H9 (cell line): ENCODE results near the gene TKFC. TPM values are rescaled to one million over a fixed set of nuclear protein-coding genes. Genes with fewer than 3 reads are reported as not detected.

Source experiments
- DNase-seq: peaks from one replicate; pipeline ENCODE4 v3.0.0-alpha.2; 2017
- H2AFZ ChIP-seq: one replicate; pipeline ENCODE4 v1.6.1; 2013; ENCODE audit warnings: mild to moderate bottlenecking, low read length, control low read depth, moderate library complexity
- H2AK5ac ChIP-seq: 2 replicates; pipeline ENCODE4 v1.6.1; 2013; ENCODE audit warnings: low read length, control low read depth, mixed read lengths; ENCODE audit not compliant: insufficient read length
- H2BK120ac ChIP-seq: one replicate; pipeline ENCODE4 v1.6.1; 2013; ENCODE audit warnings: low read depth, mild to moderate bottlenecking, low read length, control low read depth, inconsistent platforms; ENCODE audit not compliant: poor library complexity, severe bottlenecking
- H2BK12ac ChIP-seq: 2 replicates; pipeline ENCODE4 v1.6.1; 2013; ENCODE audit warnings: low read length, control low read depth, mixed read lengths, low read depth; ENCODE audit not compliant: insufficient read length
- H2BK15ac ChIP-seq: 2 replicates; pipeline ENCODE4 v1.6.1; 2013; ENCODE audit warnings: low read depth, low read length, control low read depth
- H2BK20ac ChIP-seq: one replicate; pipeline ENCODE4 v1.6.1; 2013; ENCODE audit warnings: low read depth, mild to moderate bottlenecking, low read length, control low read depth, inconsistent platforms; ENCODE audit not compliant: poor library complexity, severe bottlenecking
- H2BK5ac ChIP-seq: 2 replicates; pipeline ENCODE4 v1.6.1; 2013; ENCODE audit warnings: low read length, control low read depth, mixed read lengths; ENCODE audit not compliant: insufficient read length
- H3K14ac ChIP-seq: 2 replicates; pipeline ENCODE4 v1.6.1; 2013; ENCODE audit warnings: low read length, control low read depth; ENCODE audit not compliant: insufficient read depth
- H3K18ac ChIP-seq: 2 replicates; pipeline ENCODE4 v1.6.1; 2013; ENCODE audit warnings: low read depth, mild to moderate bottlenecking, mixed read lengths, low read length, control low read depth; ENCODE audit not compliant: insufficient read length
- H3K23ac ChIP-seq: 2 replicates; pipeline ENCODE4 v1.6.1; 2013; ENCODE audit warnings: low read length, control low read depth, mixed read lengths, low read depth; ENCODE audit not compliant: insufficient read length
- H3K23me2 ChIP-seq: 2 replicates; pipeline ENCODE4 v1.6.1; 2013; ENCODE audit warnings: low read depth, mild to moderate bottlenecking, mixed read lengths, low read length, control low read depth; ENCODE audit not compliant: insufficient read length, poor library complexity, severe bottlenecking
- H3K27ac ChIP-seq: 2 replicates; pipeline ENCODE4 v1.5.1; 2013; ENCODE audit warnings: low read length, control low read depth, mixed read lengths, low read depth; ENCODE audit not compliant: insufficient read length
- H3K27me3 ChIP-seq: 2 replicates; pipeline ENCODE4 v1.6.1; 2013; ENCODE audit warnings: low read length, control low read depth, inconsistent platforms; ENCODE audit not compliant: insufficient read depth
- H3K4ac ChIP-seq: 2 replicates; pipeline ENCODE4 v1.6.1; 2013; ENCODE audit warnings: low read depth, mild to moderate bottlenecking, control low read depth, inconsistent platforms, low read length, moderate library complexity
- H3K4me1 ChIP-seq: 2 replicates; pipeline ENCODE4 v1.6.1; 2013; ENCODE audit warnings: low read length, control low read depth, inconsistent platforms; ENCODE audit not compliant: insufficient read depth
- H3K4me2 ChIP-seq: 2 replicates; pipeline ENCODE4 v1.6.1; 2013; ENCODE audit warnings: low read length, control low read depth, mixed read lengths; ENCODE audit not compliant: insufficient read length, insufficient read depth
- H3K56ac ChIP-seq: 2 replicates; pipeline ENCODE4 v1.6.1; 2013; ENCODE audit warnings: low read depth, mild to moderate bottlenecking, mixed read lengths, low read length, control low read depth; ENCODE audit not compliant: insufficient read length
- H3K79me1 ChIP-seq: 2 replicates; pipeline ENCODE4 v1.6.1; 2013; ENCODE audit warnings: low read depth, mild to moderate bottlenecking, moderate library complexity, low read length, control low read depth, inconsistent platforms; ENCODE audit not compliant: insufficient read depth, poor library complexity, severe bottlenecking
- H3K79me2 ChIP-seq: 2 replicates; pipeline ENCODE4 v1.6.1; 2013; ENCODE audit warnings: low read length, control low read depth, inconsistent platforms; ENCODE audit not compliant: insufficient read depth
- H3K9ac ChIP-seq: 2 replicates; pipeline ENCODE4 v1.6.1; 2013; ENCODE audit warnings: low read length, control low read depth, mixed read lengths; ENCODE audit not compliant: insufficient read length; ENCODE audit errors: extremely low read depth
- H3K9me3 ChIP-seq: one replicate; pipeline ENCODE4 v1.6.1; 2013; ENCODE audit warnings: low read depth, low read length, inconsistent platforms; ENCODE audit not compliant: control insufficient read depth
- H3T11ph ChIP-seq: one replicate; pipeline ENCODE4 v1.6.1; 2013; ENCODE audit warnings: mild to moderate bottlenecking, low read length, control low read depth, inconsistent platforms
- H4K20me1 ChIP-seq: one replicate; pipeline ENCODE4 v1.6.1; 2013; ENCODE audit not compliant: control insufficient read depth, insufficient read length, insufficient read depth
- H4K5ac ChIP-seq: 2 replicates; pipeline ENCODE4 v1.6.1; 2013; ENCODE audit warnings: low read depth, mild to moderate bottlenecking, mixed read lengths, low read length, control low read depth; ENCODE audit not compliant: insufficient read length
- H4K8ac ChIP-seq: replicated peaks from 2 replicates; pipeline ENCODE4 v1.6.1; 2013; ENCODE audit warnings: low read length, control low read depth, mixed read lengths, low read depth; ENCODE audit not compliant: insufficient read length
- H4K91ac ChIP-seq: 2 replicates; pipeline ENCODE4 v1.6.1; 2013; ENCODE audit warnings: low read depth, mild to moderate bottlenecking, moderate library complexity, mixed read lengths, low read length, control low read depth; ENCODE audit not compliant: insufficient read length
- H3K27ac Mint-ChIP-seq, 3 experiments: 2 replicates in 2 of 3; 3 replicates in 1 of 3; pipeline ENCODE4 v1.8.0; 2020 to 2021; ENCODE audit warnings: mixed read lengths in 3 of 3, mild to moderate bottlenecking in 1 of 3, moderate library complexity in 1 of 3
- H3K27me3 Mint-ChIP-seq: 2 replicates; pipeline ENCODE4 v1.8.0; 2021; ENCODE audit warnings: low read depth, mild to moderate bottlenecking, moderate library complexity, mixed read lengths
- H3K36me3 Mint-ChIP-seq, 3 experiments: 2 replicates in 2 of 3; 3 replicates in 1 of 3; pipeline ENCODE4 v1.8.0; 2020 to 2021; ENCODE audit warnings: low read depth in 3 of 3, mixed read lengths in 3 of 3; ENCODE audit not compliant: insufficient read depth in 1 of 3
- H3K4me1 Mint-ChIP-seq, 2 experiments: 2 replicates each; pipeline ENCODE4 v1.8.0; 2020; ENCODE audit warnings: mixed read lengths in 2 of 2
- H3K4me3 Mint-ChIP-seq, 2 experiments: 2 replicates in 1 of 2; 3 replicates in 1 of 2; pipeline ENCODE4 v1.8.0; 2020 to 2021; ENCODE audit warnings: mild to moderate bottlenecking in 2 of 2, mixed read lengths in 2 of 2, moderate library complexity in 1 of 2
- H3K9me3 Mint-ChIP-seq, 2 experiments: 2 replicates in 1 of 2; 3 replicates in 1 of 2; pipeline ENCODE4 v1.8.0; 2020; ENCODE audit warnings: mild to moderate bottlenecking in 2 of 2, mixed read lengths in 2 of 2, moderate library complexity in 1 of 2
- WGBS: extraction: QIAGEN DNeasy Blood & Tissue Kit; methylation state at CpG from one replicate; pipeline ENCODE4 v1.1.7; 2013; ENCODE audit warnings: missing lambda C conversion rate, low lambda C conversion rate, mixed read lengths; ENCODE audit not compliant: insufficient read length; ENCODE audit errors: extremely low coverage; 5-methylcytosine and 5-hydroxymethylcytosine counted together
- total RNA-seq: library from RNA; stranded (reverse); gene quantifications from 2 replicates; pipeline ENCODE4 v1.2.1, GENCODE V29; 2021
- TF ChIP-seq, protein P1 (sequence below): fragments of 200-600 bp; sonication (generic); conservative IDR thresholded peaks from 3 replicates; pipeline ENCODE4 v1.8.0; 2021; ENCODE audit warnings: antibody characterized with exemption, mild to moderate bottlenecking

Gene TKFC
- total RNA-seq, 1 experiment from 2014 or later, result 59.0 TPM

DNA sequence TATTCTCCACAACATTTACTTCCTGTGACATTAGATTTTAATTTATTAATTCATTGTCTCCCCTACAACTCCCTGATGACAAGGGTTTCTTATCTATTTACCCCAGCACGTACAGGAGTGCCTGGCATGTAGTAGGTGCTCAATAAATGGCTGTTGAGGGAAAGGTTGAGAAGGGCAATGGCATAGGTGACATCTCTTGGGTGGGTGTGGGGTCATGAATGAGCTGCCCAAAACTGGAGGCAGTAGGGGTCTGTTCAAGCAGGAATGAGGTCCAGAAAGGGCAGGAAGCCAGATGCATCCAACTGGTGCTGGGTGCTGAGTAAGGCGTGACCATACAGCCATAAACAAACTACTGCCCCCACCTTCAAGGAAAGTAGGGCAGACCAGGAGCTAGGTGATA, 40.7 kb upstream of the TKFC start:
- Histone ChIP-seq H2BK20ac (no peak overlapping the region), H3K4me1 (no peaks in the 10 kb centered on the region), H4K8ac (no peak overlapping the region), H3K23me2 (peaks cover 14% of the 10 kb centered on the region), H4K91ac (no peak overlapping the region), H3K14ac (no peak overlapping the region), H3K4me2 (no peak overlapping the region), H4K5ac (no peak overlapping the region), H3K9ac (no peak overlapping the region), H3T11ph (no peak overlapping the region), H3K56ac (no peak overlapping the region), H2AFZ (no peak overlapping the region), H2BK12ac (no peak overlapping the region), H3K79me2 (no peaks in the 10 kb centered on the region), H3K18ac (no peak overlapping the region), H4K20me1 (no peaks in the 10 kb centered on the region), H3K4ac (no peak overlapping the region), H3K79me1 (no peaks in the 10 kb centered on the region), H3K9me3 (no peaks in the 10 kb centered on the region), H2BK15ac (no peak overlapping the region), H2BK120ac (no peak overlapping the region), H3K27ac (no peak overlapping the region), H2BK5ac (no peak overlapping the region), H2AK5ac (no peak overlapping the region), H3K27me3 (peaks cover 3% of the 10 kb centered on the region; the same call in 1 of the 2 replicates), H3K23ac (no peak overlapping the region)
- TF ChIP-seq, protein P1, sequence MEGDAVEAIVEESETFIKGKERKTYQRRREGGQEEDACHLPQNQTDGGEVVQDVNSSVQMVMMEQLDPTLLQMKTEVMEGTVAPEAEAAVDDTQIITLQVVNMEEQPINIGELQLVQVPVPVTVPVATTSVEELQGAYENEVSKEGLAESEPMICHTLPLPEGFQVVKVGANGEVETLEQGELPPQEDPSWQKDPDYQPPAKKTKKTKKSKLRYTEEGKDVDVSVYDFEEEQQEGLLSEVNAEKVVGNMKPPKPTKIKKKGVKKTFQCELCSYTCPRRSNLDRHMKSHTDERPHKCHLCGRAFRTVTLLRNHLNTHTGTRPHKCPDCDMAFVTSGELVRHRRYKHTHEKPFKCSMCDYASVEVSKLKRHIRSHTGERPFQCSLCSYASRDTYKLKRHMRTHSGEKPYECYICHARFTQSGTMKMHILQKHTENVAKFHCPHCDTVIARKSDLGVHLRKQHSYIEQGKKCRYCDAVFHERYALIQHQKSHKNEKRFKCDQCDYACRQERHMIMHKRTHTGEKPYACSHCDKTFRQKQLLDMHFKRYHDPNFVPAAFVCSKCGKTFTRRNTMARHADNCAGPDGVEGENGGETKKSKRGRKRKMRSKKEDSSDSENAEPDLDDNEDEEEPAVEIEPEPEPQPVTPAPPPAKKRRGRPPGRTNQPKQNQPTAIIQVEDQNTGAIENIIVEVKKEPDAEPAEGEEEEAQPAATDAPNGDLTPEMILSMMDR, result no peak
- peaks cover 11 to 18% of the 10 kb centered on the region in 2 experiments for H3K4me1 Mint-ChIP-seq
- H3K36me3 Mint-ChIP-seq, result peaks cover 2 to 24% (median 6%) of the 10 kb centered on the region in 3 experiments; a peak in 6 of 7 replicates
- no peaks in the 10 kb centered on the region; a peak in 1 of 5 replicates for H3K9me3 Mint-ChIP-seq
- peaks cover 17% of the 10 kb centered on the region for H3K27me3 Mint-ChIP-seq
- WGBS, result no CpG with 5 or more reads among the region's 2 CpGs
- no peak for DNase-seq
- peak overlapping the region in 1 of 2 experiments; percentile 5; a peak in 1 of 5 replicates for H3K4me3 Mint-ChIP-seq
- H3K27ac Mint-ChIP-seq, result no peak overlapping the region
